ENCODE results near the gene STXBP2.

STXBP2 gene

DNA sequence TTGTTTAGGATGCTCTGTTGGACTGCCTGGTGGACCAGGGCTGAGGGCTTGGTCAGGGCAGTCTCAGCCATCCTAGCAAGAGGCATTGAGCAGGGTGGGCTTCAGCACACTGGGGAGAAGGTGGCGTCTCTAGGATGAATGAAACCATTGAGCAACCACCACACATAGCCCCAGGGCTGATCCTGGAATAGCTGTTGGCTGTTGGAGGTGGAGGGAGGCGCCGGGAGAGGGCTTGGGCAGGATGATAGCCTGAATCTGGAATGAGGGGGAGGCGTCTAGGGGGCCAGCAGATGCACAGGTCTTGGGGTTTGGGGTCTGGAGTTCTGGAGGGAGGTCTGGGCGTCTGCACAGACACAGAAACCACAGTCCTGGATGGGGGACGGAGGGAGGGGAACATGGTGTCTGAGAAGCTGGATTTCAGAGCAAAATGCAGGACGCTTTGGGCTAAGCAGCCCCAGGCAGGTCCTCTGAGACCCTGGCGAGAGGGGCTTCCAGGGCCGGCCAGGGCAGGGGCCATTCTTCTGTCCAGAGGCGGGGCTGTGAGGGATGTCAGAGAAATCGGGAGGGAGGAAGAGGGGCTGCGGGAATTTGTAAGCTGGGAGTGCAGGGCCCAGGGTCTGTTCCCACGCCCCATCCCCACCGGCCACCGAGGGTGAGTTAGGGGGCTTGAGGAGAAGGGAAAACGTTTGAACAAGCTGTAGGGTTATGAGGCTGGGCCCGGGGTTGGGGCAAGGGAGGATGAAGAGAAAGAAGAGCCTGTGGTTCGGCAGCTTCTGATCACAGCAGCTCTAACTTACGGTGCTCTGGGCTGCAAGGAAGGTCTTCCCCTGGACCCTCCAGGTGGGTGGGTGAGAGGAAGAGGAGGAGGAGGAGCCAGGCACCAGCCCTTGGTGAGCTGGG is 48.9 kb downstream of the STXBP2 start:
- no peak for ATAC-seq (replicated peaks; ENCODE audit: extremely low read depth, poor library complexity, severe bottlenecking)
- Mint-ChIP-seq H3K4me1 (peaks cover 8% of the 10 kb centered on the region), H3K36me3 (ENCODE audit: insufficient read depth) (peaks cover 27% of the 10 kb centered on the region), H3K27me3 (no peaks in the 10 kb centered on the region), H3K9me3 (no peaks in the 10 kb centered on the region), H3K4me3 (no peak overlapping the region), H3K27ac (ENCODE audit: low read depth) (no peak overlapping the region)
- DNase-seq (ENCODE audit: low spot score in 2 of 2): no peak

DNA sequence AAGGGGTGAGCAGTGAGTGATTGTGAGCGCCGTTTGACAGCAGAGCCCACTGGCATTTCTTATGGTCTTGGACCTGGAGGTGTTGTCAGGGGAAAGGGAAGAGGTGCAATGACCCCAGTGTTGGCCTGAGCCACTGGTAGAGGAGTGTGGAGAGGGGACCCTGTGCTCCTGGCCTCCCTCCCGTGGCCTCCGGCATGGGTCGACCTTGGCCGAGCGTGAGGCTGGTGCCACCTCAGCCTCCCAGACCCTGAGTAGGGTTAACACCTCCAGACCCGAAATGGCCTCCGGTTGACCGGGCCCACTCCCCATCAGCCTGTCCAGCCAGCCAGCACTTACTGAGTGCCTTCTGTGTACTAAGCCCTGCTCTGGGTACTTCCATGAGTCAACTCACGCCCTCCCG is 50.3 kb downstream of the STXBP2 start:
- no peaks in the 10 kb centered on the region for H3K4me1 Mint-ChIP-seq

DNA sequence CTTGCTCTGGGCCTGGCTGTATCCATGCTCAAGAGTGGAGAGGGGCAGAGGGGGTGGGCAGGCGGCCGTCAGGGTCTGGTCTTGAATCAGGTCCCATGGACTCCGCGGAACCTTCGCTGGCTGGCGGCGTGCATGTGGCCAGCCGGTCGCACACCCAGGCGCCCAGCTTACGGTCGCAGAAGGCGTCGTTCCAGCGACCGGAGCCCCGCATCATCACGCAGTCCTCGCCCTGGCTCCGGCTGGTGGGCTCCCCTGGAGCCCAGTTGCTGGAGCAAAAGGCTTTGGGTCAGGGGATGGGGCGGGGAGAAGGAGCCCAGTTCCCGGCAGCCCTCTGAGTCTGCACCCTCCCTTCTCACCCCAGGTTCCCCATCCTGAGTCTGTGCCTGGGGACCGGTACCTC is 52.3 kb downstream of the STXBP2 start:
- Mint-ChIP-seq H3K27me3 (no peaks in the 10 kb centered on the region), H3K4me1 (no peaks in the 10 kb centered on the region), H3K27ac (ENCODE audit: low read depth) (no peak overlapping the region), H3K4me3 (no peak overlapping the region), H3K36me3 (ENCODE audit: insufficient read depth) (peaks cover 5% of the 10 kb centered on the region), H3K9me3 (no peaks in the 10 kb centered on the region)
- DNase-seq (ENCODE audit: low spot score in 2 of 2) (no peak), ATAC-seq (replicated peaks; ENCODE audit: extremely low read depth, poor library complexity, severe bottlenecking) (no peak)

More for the DNA sequence above, 50.3 kb downstream of the STXBP2 start:
- Mint-ChIP-seq H3K27me3 (no peaks in the 10 kb centered on the region), H3K4me3 (no peak overlapping the region), H3K27ac (ENCODE audit: low read depth) (no peak overlapping the region), H3K9me3 (no peaks in the 10 kb centered on the region), H3K36me3 (ENCODE audit: insufficient read depth) (peaks cover 19% of the 10 kb centered on the region)
- DNase-seq (ENCODE audit: low spot score in 2 of 2) (no peak), ATAC-seq (replicated peaks; ENCODE audit: extremely low read depth, poor library complexity, severe bottlenecking) (no peak)

DNA sequence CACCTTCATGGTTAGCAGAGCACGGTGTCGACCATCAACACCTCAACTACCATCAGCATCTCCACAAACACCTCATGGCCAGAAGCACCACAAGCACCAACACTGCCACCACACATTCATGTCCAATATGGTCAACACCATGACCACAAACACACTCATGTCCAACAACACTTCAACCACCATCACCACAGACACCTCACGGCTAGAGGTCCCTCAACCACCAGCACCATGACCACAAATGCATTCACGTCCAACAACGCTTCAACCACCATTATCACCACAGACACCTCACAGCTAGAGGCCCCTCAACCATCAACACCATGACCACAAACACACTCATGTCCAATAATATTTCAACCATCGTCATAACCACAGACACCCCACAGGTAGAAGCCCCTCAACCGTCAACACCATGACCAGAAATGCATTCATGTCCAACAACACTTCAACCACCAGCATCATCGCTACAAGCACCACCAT is 53.9 kb downstream of the STXBP2 start:
- Mint-ChIP-seq H3K4me1 (no peaks in the 10 kb centered on the region), H3K27me3 (no peaks in the 10 kb centered on the region)
- no peak for ATAC-seq (replicated peaks; ENCODE audit: extremely low read depth, poor library complexity, severe bottlenecking)

DNA sequence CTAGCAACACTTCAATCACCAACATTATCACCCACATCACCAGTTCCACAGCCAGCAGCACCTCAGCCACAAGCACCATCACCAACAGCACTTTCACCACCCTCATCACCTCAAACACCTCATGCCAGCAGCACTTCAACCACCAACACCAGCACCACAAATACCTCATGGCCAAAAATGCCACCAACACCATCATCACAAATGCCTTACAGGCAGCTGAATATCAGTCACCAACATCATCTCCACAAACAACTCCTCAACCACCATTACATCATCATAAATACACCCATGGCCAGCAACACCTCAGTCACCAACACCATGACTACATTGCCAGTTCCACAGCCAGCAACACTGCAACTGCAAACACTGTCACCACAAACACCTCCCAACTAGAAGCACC is 54.6 kb downstream of the STXBP2 start:
- ATAC-seq (replicated peaks; ENCODE audit: extremely low read depth, poor library complexity, severe bottlenecking) (peak; percentile 52), DNase-seq (ENCODE audit: low spot score in 2 of 2) (peak in 1 of 2 donors; percentile 64)
- H3K4me1 Mint-ChIP-seq: no peaks in the 10 kb centered on the region
- H3K36me3 Mint-ChIP-seq (ENCODE audit: insufficient read depth): no peaks in the 10 kb centered on the region
- no peak overlapping the region for H3K4me3 Mint-ChIP-seq
- no peaks in the 10 kb centered on the region for H3K27me3 Mint-ChIP-seq
- H3K27ac Mint-ChIP-seq (ENCODE audit: low read depth): no peak overlapping the region
- H3K9me3 Mint-ChIP-seq: no peaks in the 10 kb centered on the region

More for the DNA sequence above, 53.9 kb downstream of the STXBP2 start:
- Mint-ChIP-seq H3K4me3 (no peak overlapping the region), H3K9me3 (no peaks in the 10 kb centered on the region), H3K27ac (ENCODE audit: low read depth) (no peak overlapping the region), H3K36me3 (ENCODE audit: insufficient read depth) (no peaks in the 10 kb centered on the region)
- peak in 1 of 2 donors; percentile 32 for DNase-seq (ENCODE audit: low spot score in 2 of 2)

DNA sequence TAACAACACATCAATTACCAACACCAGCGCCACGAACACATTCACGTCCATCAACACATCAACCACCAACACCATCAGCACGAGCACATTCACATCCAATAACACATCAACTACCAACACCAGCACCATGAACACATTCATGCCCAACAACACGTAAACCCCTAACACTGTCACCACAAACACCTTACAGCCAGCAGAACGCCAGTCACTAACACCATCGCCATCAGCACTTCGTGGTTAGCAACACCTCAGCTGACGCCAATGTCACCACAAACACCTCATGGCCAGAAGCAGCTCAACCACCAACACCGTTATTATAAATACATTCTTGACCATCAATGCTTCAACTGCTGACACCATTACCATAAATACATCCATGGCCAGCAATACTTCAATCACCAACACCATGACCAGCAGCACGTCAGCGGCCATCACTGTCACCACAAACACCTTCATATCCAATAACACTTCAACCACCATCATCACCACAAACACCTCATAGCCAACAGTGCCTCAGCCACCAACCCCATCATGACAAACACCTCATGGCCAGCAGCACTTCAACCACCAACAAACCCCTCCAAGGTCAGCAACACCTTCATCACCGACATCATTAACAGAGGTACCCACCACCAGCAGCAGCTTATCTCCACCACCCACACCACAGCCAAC is 55.6 kb downstream of the STXBP2 start:
- H3K27ac Mint-ChIP-seq (ENCODE audit: low read depth): no peak overlapping the region
- no peaks in the 10 kb centered on the region for H3K4me1 Mint-ChIP-seq
- peak; percentile 77 for ATAC-seq (replicated peaks; ENCODE audit: extremely low read depth, poor library complexity, severe bottlenecking)
- H3K9me3 Mint-ChIP-seq: no peaks in the 10 kb centered on the region
- H3K27me3 Mint-ChIP-seq: peaks cover 2% of the 10 kb centered on the region
- DNase-seq (ENCODE audit: low spot score in 2 of 2): peak in 1 of 2 donors; percentile 62
- H3K4me3 Mint-ChIP-seq: no peak overlapping the region
- H3K36me3 Mint-ChIP-seq (ENCODE audit: insufficient read depth): no peaks in the 10 kb centered on the region

DNA sequence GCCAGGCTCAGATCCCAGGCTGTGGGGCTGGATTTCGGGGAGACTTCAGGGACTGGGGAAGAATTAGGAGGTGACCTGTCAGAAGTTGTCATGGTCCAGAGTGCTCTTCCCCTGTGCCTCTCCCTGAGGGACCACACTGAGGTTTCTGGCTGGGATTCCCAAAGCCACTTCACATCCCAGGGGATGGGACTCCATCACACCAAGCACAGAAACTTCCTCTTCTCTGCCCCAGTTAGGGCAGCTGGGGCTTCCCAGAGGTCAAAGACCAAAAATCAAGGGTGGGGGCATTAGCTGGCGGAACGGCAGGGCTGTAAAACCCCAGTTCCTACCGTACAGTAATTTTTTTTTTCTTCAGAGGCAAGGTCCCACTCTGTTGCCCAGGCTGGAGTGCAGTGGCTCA is 57.6 kb downstream of the STXBP2 start:
- Mint-ChIP-seq H3K4me1 (peaks cover 6% of the 10 kb centered on the region), H3K4me3 (no peak overlapping the region), H3K27ac (ENCODE audit: low read depth) (no peak overlapping the region), H3K36me3 (ENCODE audit: insufficient read depth) (no peaks in the 10 kb centered on the region), H3K27me3 (peaks cover 22% of the 10 kb centered on the region), H3K9me3 (no peaks in the 10 kb centered on the region)
- ATAC-seq (replicated peaks; ENCODE audit: extremely low read depth, poor library complexity, severe bottlenecking) (no peak), DNase-seq (ENCODE audit: low spot score in 2 of 2) (no peak)

All from central memory CD8-positive, alpha-beta T cell (primary cell).